ENCODE data around the gene CHRNA4. TPM values are rescaled to one million over a fixed set of nuclear protein-coding genes. Genes with fewer than 3 reads are reported as not detected.

CHRNA4 gene
- total and polyA plus RNA-seq, 2 experiments from 2014 or later: 0.15 TPM; not detected in 1

GRCh38 chr20:63351811-63352591 lies 9.1 kb downstream of the CHRNA4 start:
- Histone ChIP-seq H3K27me3 (no peaks in the 10 kb centered on the region), H3K36me3 (no peaks in the 10 kb centered on the region), H3K27ac (no peak overlapping the region), H3K9me3 (ENCODE audit: low read depth) (no peaks in the 10 kb centered on the region), H3K4me3 (no peak overlapping the region), H3K4me1 (ENCODE audit: low read depth) (no peaks in the 10 kb centered on the region)
- DNase-seq (ENCODE audit: low read depth in 1 of 2, low spot score in 1 of 2): peak in 1 of 2 donors; percentile 50
- no peak for TF ChIP-seq CTCF (IDR thresholded peaks at IDR 0.05; ENCODE audit: low read depth, low read length)

GRCh38 chr20:63351326-63351700 lies 9.8 kb downstream of the CHRNA4 start:
- no peak for DNase-seq (ENCODE audit: low read depth in 1 of 2, low spot score in 1 of 2)
- no peak overlapping the region for H3K27ac ChIP-seq

GRCh38 chr20:63350597-63351325 lies 10.4 kb downstream of the CHRNA4 start:
- no peak overlapping the region for H3K27ac ChIP-seq
- H3K36me3 ChIP-seq: no peaks in the 10 kb centered on the region
- no peak overlapping the region for H3K4me3 ChIP-seq
- no peaks in the 10 kb centered on the region for H3K9me3 ChIP-seq (ENCODE audit: low read depth)
- no peak for DNase-seq (ENCODE audit: low read depth in 1 of 2, low spot score in 1 of 2)
- no peaks in the 10 kb centered on the region for H3K27me3 ChIP-seq
- TF ChIP-seq CTCF (IDR thresholded peaks at IDR 0.05; ENCODE audit: low read depth, low read length): no peak
- no peaks in the 10 kb centered on the region for H3K4me1 ChIP-seq (ENCODE audit: low read depth)

More at GRCh38 chr20:63351326-63351700, 9.8 kb downstream of the CHRNA4 start:
- Histone ChIP-seq H3K36me3 (no peaks in the 10 kb centered on the region), H3K4me3 (no peak overlapping the region), H3K4me1 (ENCODE audit: low read depth) (no peaks in the 10 kb centered on the region), H3K27me3 (no peaks in the 10 kb centered on the region), H3K9me3 (ENCODE audit: low read depth) (no peaks in the 10 kb centered on the region)
- no peak for TF ChIP-seq CTCF (IDR thresholded peaks at IDR 0.05; ENCODE audit: low read depth, low read length)

- H3K4me1 ChIP-seq (ENCODE audit: low read depth): no peaks in the 10 kb centered on the region
- no peak overlapping the region for H3K27ac ChIP-seq
- no peak for TF ChIP-seq CTCF (IDR thresholded peaks at IDR 0.05; ENCODE audit: low read depth, low read length)
- H3K27me3 ChIP-seq: no peaks in the 10 kb centered on the region
- no peaks in the 10 kb centered on the region for H3K36me3 ChIP-seq
- no peak overlapping the region for H3K4me3 ChIP-seq
- no peak for DNase-seq (ENCODE audit: low read depth in 1 of 2, low spot score in 1 of 2)
- H3K9me3 ChIP-seq (ENCODE audit: low read depth): no peaks in the 10 kb centered on the region
These were observed 11.0 kb downstream of the CHRNA4 start for GRCh38 chr20:63350196-63350595.

GRCh38 chr20:63349516-63349895 lies 11.6 kb downstream of the CHRNA4 start:
- no peak for TF ChIP-seq CTCF (IDR thresholded peaks at IDR 0.05; ENCODE audit: low read depth, low read length)
- Histone ChIP-seq H3K9me3 (ENCODE audit: low read depth) (no peaks in the 10 kb centered on the region), H3K4me1 (ENCODE audit: low read depth) (no peaks in the 10 kb centered on the region)

More at GRCh38 chr20:63349516-63349895, 11.6 kb downstream of the CHRNA4 start:
- Histone ChIP-seq H3K36me3 (no peaks in the 10 kb centered on the region), H3K4me3 (no peak overlapping the region), H3K27ac (no peak overlapping the region), H3K27me3 (no peaks in the 10 kb centered on the region)
- DNase-seq (ENCODE audit: low read depth in 1 of 2, low spot score in 1 of 2): no peak
